GM10847 (cell line): ENCODE measurements around the gene PPP1R16B.

ENCODE experiments used
- POLR2A ChIP-seq: IDR thresholded peaks from 2 replicates; pipeline ENCODE4 v1.6.1; 2011; ENCODE audit not compliant: insufficient read length; ENCODE audit errors: extremely low read depth

The PPP1R16B gene

DNA sequence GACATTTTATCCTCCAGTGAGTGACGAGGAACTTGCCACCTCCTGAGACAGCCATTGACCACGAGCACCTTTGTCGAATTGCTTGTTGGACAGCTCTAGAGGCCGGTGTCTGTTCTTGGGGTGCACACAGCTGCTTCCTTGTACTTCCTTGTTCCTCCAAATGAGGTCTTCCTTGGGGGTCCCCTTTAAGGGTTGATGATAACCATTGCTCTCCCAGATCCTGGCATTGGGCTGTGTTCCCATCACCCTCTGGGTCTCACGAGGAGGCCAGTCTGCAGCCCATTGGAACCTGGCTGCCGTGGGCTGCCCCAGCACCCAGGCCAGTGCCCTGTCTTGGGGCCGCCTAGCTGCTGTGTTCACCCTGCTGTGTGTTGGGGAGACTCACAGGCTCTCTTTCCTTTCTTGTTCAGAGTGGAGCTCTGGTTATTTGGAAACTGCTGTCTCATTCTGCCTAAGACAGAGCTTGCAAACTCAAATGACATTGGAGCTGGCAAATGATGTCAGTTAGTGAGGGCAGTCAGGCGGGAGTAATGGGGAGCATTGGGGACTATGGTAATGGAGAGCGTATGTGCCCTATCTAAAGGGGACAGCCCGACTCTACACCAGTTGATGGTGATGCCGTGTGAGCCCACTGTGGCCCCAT, 25.7 kb downstream of the PPP1R16B start:
- no peak for TF ChIP-seq POLR2A

DNA sequence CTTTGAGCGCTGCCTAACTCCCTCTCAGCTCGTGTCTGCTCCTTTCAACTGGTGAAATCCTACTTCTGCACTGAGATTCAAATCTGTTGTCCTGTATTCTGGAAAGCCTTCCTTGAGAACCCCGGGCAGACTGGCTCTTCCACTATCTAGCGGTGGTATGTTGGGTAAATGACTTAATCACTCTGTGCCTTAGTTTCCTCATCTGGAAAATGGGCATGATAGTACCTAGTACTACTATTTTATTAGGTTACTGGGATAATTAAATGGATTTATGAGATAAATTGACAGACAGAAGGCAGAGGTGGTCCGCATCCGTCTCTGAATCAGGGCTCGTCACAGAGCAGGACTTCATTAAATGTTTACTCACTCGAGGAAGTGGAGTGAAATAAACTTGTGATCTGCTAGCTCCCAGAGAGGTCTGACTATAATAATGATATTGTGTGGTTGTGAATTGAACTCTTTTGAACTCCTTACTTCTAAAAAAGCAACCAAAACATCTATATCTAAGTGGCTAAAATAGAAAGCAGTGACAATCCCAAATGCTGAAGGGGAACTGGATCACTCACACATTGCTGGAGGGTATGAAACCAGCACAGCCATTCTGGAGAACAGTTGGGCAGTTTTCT, 26.6 kb downstream of the PPP1R16B start:
- no peak for TF ChIP-seq POLR2A

DNA sequence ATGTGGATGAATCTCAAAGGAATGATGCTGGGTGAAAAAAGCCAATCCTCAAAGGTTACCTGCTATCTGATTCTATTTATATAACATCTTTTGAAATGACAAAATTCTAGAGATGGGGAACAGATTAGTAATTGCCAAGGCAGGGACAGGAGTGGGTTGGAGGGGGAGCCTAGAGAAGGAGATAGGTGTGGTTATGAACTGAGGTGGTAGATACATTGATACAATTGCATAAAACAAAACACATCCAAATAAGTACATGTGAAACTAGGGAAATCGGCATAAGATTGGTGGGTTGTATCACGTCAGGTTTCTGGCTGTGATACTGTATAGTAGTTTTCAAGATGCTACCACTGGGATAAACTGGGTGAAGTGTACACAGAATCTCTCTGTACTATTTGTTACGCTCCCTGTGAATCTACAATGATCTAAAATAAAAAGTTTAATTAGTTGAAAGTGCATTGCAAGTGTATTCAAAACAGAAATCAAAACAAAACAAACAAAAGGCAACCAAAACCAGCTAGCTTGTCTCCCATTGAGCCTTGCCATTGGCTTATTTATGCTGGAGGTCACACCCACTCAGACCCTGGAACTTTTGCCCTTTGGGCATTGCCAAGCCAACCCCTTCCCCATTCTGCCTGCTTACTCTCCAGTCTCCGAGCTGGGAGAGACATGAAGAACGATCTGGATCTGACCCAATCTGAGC, 27.8 kb downstream of the PPP1R16B start:
- no peak for TF ChIP-seq POLR2A

DNA sequence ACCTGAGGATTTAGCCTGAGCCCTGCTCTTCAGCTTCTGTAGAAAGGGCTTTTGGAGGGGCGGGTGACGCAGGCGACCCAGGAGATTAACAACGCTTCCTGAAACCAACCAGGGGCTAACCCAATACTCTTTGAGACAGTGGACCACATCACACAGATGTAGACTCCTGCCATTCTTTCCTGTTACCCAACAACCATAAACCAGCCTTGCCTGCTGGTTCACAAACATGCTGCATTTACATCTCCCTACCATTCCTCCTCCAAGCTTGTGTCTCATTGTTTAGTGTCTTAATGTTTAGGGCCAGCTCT, 28.3 kb downstream of the PPP1R16B start:
- no peak for TF ChIP-seq POLR2A

DNA sequence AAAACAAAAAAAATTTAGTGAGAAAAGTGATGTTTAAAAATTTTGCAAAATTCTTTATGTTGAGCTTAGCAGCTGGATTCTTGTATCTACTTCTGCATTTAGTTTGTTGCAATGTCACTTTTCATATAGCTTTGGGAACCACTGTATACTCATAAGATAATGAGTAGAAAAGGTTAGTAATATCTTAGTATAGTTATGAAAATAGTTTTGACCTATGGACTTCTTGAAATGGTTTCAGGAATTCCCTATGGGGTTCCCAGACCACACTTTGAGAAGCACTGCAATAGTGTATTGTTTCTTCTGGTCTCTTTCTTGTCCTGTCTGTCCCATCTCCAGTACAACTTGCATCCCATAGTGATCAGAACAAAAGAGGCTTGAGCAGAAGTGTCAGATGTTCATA, 29.4 kb downstream of the PPP1R16B start:
- TF ChIP-seq POLR2A, result no peak

DNA sequence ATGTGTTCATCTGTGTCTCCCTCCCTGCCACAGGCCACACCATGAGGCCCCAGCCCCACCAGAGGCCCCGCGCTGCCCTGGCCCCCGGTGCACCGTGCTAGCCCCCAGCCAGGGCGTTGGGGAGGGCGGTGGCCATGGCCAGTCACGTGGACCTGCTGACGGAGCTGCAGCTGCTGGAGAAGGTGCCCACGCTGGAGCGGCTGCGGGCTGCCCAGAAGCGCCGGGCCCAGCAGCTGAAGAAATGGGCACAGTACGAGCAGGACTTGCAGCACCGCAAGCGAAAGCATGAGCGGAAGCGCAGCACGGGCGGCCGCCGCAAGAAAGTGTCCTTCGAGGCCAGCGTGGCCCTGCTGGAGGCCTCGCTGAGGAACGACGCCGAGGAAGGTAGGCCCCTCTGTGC, 30.3 kb downstream of the PPP1R16B start:
- TF ChIP-seq POLR2A, result no peak

DNA sequence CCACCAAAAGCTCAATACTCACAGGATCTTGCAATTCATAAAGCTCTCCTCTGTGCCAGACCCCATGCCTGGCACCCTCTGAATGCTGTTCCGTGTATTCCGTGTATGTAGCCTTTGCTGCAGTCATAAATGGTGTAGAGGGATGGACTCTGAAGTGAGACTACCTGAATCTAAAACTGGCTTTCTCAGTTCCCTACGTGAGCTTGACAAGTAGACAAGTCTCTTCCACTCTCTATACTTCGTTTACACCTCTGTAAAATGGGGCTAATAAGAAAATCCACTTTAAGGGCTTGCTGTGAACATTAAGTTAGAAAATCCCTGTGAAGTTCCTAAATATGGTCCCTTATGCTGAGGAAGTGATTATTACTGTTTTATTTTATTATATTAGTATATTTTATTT, 31.5 kb downstream of the PPP1R16B start:
- TF ChIP-seq POLR2A, result no peak

DNA sequence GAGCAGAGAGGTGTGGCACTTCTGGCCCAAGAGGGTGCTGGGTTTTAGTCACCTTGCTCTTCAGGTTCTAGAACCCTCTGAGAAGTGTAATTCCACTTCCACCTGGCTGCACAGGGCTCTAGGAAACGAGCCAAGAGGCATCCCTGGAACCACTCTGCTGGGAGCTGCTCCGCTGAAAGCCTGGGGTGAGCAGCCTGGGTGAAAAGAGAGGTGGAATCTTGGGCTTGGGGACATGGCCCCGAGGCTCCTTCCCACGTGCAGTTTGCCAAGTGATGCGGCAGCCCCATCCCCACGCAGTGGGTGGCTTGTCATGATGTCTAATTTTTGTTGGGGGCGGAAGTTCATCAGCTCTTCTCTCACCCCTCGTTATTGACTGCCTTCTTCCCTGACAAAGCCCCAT, 32.8 kb downstream of the PPP1R16B start:
- no peak for TF ChIP-seq POLR2A

DNA sequence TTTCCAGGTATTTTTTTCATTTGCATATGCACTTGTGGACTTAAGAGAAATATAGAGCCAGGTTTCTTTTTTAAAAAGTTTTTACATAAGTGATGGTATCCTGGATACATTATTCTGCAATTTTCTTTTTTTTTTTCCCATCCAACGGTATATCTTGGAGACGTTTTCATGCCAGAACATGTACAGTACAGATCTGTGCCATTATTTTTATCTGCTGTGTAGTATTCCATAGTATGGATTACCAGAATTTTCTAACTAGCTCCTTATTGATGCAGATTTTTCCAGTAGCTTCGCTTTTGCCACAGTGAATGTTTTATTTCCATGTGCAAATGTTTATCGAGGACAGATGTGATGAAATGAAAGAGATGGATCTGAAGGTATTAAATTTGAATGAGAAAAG, 34.1 kb downstream of the PPP1R16B start:
- TF ChIP-seq POLR2A, result no peak

DNA sequence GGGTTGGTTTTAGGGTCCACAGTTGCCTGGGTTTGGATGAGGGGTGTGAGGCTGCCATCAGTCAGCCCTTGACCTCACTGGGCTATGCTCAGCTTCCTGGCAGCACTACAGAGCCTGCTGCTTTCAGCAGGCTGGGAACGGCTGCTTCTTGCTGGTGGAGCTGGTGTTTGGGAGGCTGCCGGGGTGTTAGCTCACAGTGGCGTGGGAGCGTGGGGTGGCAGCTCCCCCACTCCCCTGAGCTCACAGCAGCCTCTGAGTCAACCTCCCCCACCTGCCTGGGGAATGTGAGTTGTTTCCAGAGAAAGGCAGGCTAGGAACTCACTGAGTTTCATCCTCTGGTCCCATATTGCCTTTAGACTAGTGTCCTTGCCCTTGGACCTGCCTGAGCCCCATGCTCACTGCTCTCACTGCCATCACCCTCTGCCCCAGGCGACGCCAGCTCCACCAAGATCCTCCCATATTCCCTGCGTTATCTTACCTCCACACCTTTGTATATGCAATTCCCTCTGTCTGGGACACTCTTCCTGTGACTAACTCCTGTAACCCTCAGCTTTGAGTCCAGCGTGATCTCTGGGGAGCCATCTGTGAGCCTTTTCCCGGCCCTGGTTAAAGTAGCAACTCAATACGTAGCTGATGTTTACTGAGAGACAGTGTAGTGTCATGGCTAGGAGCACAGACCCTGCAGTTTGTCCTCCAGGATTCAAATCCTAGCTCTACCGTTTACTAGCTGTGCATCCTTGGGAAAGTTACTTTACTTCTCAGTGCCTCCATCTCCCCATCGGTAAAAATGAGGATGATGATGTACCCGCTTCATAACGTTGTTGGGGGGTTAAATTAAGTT, 34.8 kb downstream of the PPP1R16B start:
- TF ChIP-seq POLR2A, result no peak

DNA sequence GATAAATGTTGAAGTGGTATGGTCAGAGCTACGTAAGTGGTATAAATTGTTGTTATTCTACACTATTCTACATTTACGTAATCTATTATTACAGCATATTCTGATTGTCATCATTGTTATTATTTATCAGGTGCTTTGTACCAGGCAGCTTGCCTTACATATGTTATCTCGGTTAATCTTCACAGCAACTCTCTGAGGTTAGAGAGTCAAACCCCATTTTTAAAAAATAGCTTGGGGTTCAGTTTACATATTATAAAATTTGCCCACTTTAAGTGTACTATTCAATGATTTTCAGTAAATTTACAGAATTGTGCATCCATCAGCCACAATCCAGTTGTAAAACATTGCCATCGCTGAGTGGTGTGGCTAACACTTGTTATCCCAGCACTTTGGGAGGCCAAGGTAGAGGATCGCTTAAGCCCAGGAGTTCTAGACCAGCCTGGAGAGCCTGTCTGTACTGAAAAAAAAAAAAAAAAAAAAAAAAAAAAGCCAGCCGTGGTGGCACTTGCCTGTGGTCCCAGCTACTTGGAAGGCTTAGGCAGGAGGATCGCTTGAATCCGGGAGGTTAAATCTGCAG, 35.5 kb downstream of the PPP1R16B start:
- TF ChIP-seq POLR2A, result no peak

DNA sequence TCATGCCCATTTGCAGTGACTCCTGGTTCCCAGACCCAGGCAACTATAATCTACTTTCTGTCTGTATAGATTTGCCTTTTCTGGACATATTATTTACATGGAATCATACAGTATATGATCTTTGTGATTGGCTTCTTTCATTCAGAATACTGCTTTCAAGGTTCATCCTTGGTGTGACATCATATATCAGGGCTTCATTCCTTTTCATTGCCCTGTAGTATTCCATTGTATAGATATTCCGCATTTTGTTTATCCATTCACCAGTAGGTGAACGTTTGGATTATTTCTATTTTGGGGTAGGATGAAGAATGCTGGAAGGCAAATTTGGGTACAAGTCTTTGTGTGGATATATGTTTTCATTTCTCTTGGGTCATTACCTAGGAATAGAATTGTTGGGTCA, 36.1 kb downstream of the PPP1R16B start:
- TF ChIP-seq POLR2A, result no peak

DNA sequence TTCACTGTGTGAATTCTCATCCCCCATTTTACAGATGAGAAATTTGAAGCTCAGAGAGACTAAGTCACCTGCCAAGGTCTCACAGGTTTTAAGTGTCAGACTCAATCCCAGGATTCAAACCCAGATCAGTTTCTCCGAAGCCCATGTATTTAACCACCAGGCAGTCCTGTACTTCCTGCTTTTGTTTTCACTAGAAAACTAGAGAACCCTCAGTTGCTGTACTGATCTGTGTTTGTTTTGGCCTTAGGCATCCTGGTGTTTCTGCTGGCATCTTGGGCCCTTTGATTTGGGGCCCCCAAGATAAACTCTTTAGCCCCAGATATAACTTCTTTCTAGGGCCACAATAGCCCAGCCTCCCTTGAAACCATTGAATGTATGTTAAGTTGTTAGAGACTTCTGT, 36.5 kb downstream of the PPP1R16B start:
- no peak for TF ChIP-seq POLR2A

DNA sequence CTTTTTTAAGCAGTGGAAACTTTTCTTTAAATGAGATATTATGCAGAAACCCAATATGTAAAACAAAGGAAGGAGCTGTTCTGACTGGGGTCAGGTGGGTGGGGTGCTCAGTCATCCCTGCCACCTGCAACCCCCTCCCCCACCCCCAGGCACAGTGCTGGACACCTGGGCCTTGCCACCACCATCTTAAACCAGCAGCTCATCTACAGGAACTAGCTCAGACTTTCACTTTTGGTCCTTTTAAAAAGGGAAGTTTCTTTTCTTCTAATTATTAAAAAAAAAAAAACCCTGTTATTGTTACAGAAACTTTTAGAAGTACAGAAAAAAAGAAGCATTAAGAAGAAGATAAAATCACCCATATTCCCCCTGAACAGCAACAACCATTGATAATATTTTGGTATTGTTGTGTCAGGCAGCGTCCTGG, 37.1 kb downstream of the PPP1R16B start:
- TF ChIP-seq POLR2A, result no peak

DNA sequence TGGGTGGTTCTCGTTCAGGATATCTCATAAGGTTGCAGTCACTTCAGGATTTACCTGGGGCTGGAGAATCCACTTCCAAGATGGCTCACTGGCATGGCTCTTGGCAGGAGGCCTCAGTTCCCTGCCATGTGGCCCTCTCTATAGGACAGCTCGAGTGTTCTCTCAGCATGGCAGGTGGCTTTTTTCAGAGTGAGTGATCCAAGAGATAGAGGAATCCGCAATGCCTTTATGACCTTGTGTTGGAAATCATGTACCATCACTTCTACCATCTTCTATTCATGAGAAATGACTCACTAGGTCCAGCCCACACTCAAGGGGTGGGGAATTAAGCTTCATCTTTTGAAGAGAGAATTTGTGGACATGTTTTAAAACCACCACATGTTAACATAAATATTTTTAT, 37.8 kb downstream of the PPP1R16B start:
- TF ChIP-seq POLR2A, result no peak
